ENCODE measurements around the gene TLX2. TPM values are rescaled to one million over a fixed set of nuclear protein-coding genes. Genes with fewer than 3 reads are reported as not detected.

TLX2 gene
- total and polyA plus RNA-seq, 2 of the 13 experiments (the other 11 are each of a cell fraction or from before 2014, with no cell fraction given): 0.05 to 0.20 TPM

DNA sequence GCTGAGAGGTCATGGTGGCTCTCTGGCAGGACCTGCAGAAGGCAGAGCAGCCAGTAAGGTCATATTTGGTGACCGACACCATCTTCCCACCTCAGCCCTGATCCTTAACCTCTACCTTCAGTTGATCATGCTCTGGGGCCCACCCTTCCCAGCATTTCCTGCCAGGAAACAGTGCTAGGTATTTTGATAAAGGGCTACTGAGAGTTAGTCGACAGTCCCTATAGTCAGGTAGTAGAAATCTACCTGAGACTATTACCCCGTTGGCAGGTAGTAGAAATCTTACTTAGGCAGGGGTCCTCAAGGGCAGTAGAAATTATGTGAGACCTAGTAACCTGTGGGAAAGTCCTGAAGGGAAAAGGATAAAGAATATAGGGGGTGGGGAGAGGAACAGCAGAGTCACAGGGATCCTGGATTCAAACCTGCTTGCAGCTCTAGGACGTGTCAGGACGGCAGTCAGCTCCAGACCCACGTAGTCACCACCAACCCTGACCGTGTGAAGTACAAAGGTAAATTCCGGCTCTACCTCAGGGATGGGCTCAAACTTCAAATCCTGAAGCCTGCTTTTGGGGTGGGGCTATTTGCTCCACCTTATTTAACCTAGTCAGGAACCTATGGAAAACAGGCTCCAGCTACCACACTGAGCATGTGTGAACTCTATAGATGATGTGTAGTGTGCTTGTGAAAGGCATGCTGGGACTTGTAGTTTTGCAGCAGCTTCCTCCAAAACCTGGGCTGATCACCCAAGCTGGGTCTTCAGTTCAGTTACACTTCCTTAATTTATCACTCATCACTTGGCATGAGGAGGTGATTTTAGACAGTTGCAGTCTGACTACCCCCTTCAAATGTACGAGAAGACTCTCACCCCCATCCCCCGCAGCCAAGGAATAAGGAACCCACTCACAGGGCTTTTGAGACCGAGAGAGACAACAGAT, 11.7 kb downstream of the TLX2 start, which contains the start of gene DQX1 (continued):
- TF ChIP-seq ARID4A (CRISPR knock-in tag; IDR thresholded peaks at IDR 0.05; ENCODE audit: borderline replicate concordance) (peak; percentile 71; the same call in 1 of the 2 replicates), ZC3H13 (CRISPR knock-in tag; IDR thresholded peaks at IDR 0.05) (no peak), GLMP (CRISPR knock-in tag; IDR thresholded peaks at IDR 0.05; ENCODE audit: borderline replicate concordance) (no peak), ZNF616 (CRISPR knock-in tag; IDR thresholded peaks at IDR 0.05; ENCODE audit: low read depth) (no peak), ZUFSP (CRISPR knock-in tag; IDR thresholded peaks at IDR 0.05; ENCODE audit: borderline replicate concordance) (no peak), JUND (CRISPR knock-in tag; IDR thresholded peaks at IDR 0.05) (no peak), ZNF232 (CRISPR knock-in tag; IDR thresholded peaks at IDR 0.05; ENCODE audit: borderline replicate concordance) (0 out of 2 replicates have a peak, but pooled peaks have one; percentile 65), ZNF782 (CRISPR knock-in tag; IDR thresholded peaks at IDR 0.05; ENCODE audit: borderline replicate concordance) (no peak), DMAP1 (CRISPR knock-in tag; IDR thresholded peaks at IDR 0.05) (peak; percentile 82), ZNF296 (CRISPR knock-in tag; conservative IDR thresholded peaks at IDR 0.05) (no peak), NFRKB (IDR thresholded peaks at IDR 0.05) (no peak), BRCA1 (CRISPR knock-in tag; IDR thresholded peaks at IDR 0.05) (no peak), KDM3A (CRISPR knock-in tag; IDR thresholded peaks at IDR 0.05; ENCODE audit: low read depth) (no peak), HOMEZ (CRISPR knock-in tag; IDR thresholded peaks at IDR 0.05; ENCODE audit: low read depth) (peak; percentile 87), ZNF451 (CRISPR knock-in tag; IDR thresholded peaks at IDR 0.05) (no peak)
- TF ChIP-seq, protein P1, sequence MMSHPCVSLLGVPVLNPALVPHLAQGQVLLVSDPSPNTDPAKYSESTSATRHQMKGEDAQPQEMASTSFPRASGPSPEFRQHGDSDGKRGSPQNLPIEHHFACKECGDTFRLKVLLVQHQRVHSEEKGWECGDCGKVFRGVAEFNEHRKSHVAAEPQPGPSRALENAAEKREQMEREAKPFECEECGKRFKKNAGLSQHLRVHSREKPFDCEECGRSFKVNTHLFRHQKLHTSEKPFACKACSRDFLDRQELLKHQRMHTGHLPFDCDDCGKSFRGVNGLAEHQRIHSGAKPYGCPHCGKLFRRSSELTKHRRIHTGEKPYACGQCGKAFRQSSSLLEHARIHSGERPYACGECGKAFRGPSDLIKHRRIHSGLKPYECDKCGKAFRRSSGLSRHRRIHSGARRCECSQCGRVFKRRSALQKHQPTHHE (CRISPR knock-in tag; IDR thresholded peaks at IDR 0.05; ENCODE audit: borderline replicate concordance): 0 out of 2 replicates have a peak, but pooled peaks have one; percentile 27
- TF ChIP-seq, protein P2, sequence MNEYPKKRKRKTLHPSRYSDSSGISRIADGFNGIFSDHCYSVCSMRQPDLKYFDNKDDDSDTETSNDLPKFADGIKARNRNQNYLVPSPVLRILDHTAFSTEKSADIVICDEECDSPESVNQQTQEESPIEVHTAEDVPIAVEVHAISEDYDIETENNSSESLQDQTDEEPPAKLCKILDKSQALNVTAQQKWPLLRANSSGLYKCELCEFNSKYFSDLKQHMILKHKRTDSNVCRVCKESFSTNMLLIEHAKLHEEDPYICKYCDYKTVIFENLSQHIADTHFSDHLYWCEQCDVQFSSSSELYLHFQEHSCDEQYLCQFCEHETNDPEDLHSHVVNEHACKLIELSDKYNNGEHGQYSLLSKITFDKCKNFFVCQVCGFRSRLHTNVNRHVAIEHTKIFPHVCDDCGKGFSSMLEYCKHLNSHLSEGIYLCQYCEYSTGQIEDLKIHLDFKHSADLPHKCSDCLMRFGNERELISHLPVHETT (CRISPR knock-in tag; conservative IDR thresholded peaks at IDR 0.05): no peak

All from HepG2 (cell line).